IMR-90 (cell line): ENCODE measurements around the gene GMEB1. TPM values are rescaled to one million over a fixed set of nuclear protein-coding genes. Genes with fewer than 3 reads are reported as not detected.
A peak's percentile ranks its signal among the peaks of the same experiment; 100 is the strongest.
"Not testable (repeated sequence)": the region's sequence is repeated elsewhere in the genome, so short reads cannot be mapped to it uniquely, and the experiment has no call there.

Experiments used
- ATAC-seq: fragments of 200-7000 bp; cut with Tn5 transposase; 2 replicates; pipeline ENCODE4 v1.9.1; 2020; ENCODE audit warnings: low read depth, mild to moderate bottlenecking, moderate library complexity
- BruUV-seq: library from RNA; stranded (reverse); fragments of 400-500 nt; replicated peaks from 2 replicates; lab custom pipeline; 2021; lab: Mats Ljungman, UMichigan
- CTCF ChIA-PET: fragments of 300-600 bp; formaldehyde crosslinking; extraction: SDS; loops from one replicate; lab custom pipeline; 2021; ENCODE audit warnings: antibody characterized with exemption; lab: Yijun Ruan, JAX
- POLR2A ChIA-PET: fragments of 300-600 bp; sonication (Branson Sonifier 250); formaldehyde crosslinking; loops from one replicate; lab custom pipeline; 2022; ENCODE audit warnings: antibody characterized with exemption; ENCODE audit not compliant: unreplicated experiment; lab: Charles Lee
- DNase-seq: peaks from one replicate; pipeline ENCODE4 v3.0.0; 2013
- H2AFZ ChIP-seq: replicated peaks from 2 replicates; pipeline ENCODE3; 2013; ENCODE audit warnings: low read length, mild to moderate bottlenecking; ENCODE audit not compliant: poor library complexity
- H2AK5ac ChIP-seq: 2 replicates; pipeline ENCODE4 v1.6.1; 2013; ENCODE audit warnings: low read depth, low read length, inconsistent platforms
- H2AK9ac ChIP-seq: replicated peaks from 2 replicates; pipeline ENCODE3; 2013; ENCODE audit warnings: mild to moderate bottlenecking, low read depth, low read length, moderate library complexity; ENCODE audit not compliant: poor library complexity
- H2BK120ac ChIP-seq: 2 replicates; pipeline ENCODE4 v1.6.1; 2013; ENCODE audit warnings: low read depth, low read length, inconsistent platforms
- H2BK15ac ChIP-seq: 3 replicates; pipeline ENCODE4 v1.6.1; 2013; ENCODE audit warnings: low read depth, low read length, inconsistent platforms
- H2BK20ac ChIP-seq: 2 replicates; pipeline ENCODE4 v1.6.1; 2013; ENCODE audit warnings: low read depth, mild to moderate bottlenecking, inconsistent platforms, low read length, moderate library complexity
- H2BK5ac ChIP-seq: 2 replicates; pipeline ENCODE4 v1.6.1; 2013; ENCODE audit warnings: mild to moderate bottlenecking, low read depth, low read length, inconsistent platforms; ENCODE audit not compliant: poor library complexity, severe bottlenecking
- H3K14ac ChIP-seq: replicated peaks from 2 replicates; pipeline ENCODE4 v1.6.1; 2013; ENCODE audit warnings: low read depth, low read length, inconsistent platforms
- H3K18ac ChIP-seq: 2 replicates; pipeline ENCODE4 v1.6.1; 2013; ENCODE audit warnings: low read depth, low read length, control low read depth
- H3K23ac ChIP-seq: 2 replicates; pipeline ENCODE4 v1.6.1; 2013; ENCODE audit warnings: low read depth, low read length, inconsistent platforms
- H3K27ac ChIP-seq: 2 replicates; pipeline ENCODE4 v1.5.1; 2013; ENCODE audit warnings: mild to moderate bottlenecking, control low read depth, low read length; ENCODE audit not compliant: insufficient read depth
- H3K27me3 ChIP-seq: 2 replicates; pipeline ENCODE4 v1.6.1; 2013; ENCODE audit warnings: low read length; ENCODE audit not compliant: control insufficient read depth, insufficient read depth
- H3K36me3 ChIP-seq: 2 replicates; pipeline ENCODE4 v1.6.1; 2013; ENCODE audit warnings: low read length, mixed read lengths; ENCODE audit not compliant: control insufficient read depth, insufficient read depth
- H3K4ac ChIP-seq: 2 replicates; pipeline ENCODE4 v1.6.1; 2013; ENCODE audit warnings: low read depth, low read length, inconsistent platforms
- H3K4me1 ChIP-seq: 2 replicates; pipeline ENCODE4 v1.6.1; 2013; ENCODE audit warnings: low read length, mixed read lengths; ENCODE audit not compliant: control insufficient read depth, insufficient read depth
- H3K4me2 ChIP-seq: 2 replicates; pipeline ENCODE4 v1.6.1; 2013; ENCODE audit warnings: low read depth, mild to moderate bottlenecking, control low read depth, low read length, moderate library complexity
- H3K4me3 ChIP-seq: 2 replicates; pipeline ENCODE4 v1.5.1; 2013; ENCODE audit warnings: low read depth, mild to moderate bottlenecking, control low read depth, low read length, moderate library complexity; ENCODE audit not compliant: insufficient read depth
- H3K56ac ChIP-seq: 2 replicates; pipeline ENCODE4 v1.6.1; 2013; ENCODE audit warnings: low read length, inconsistent platforms; ENCODE audit not compliant: insufficient read depth; ENCODE audit errors: extremely low read depth
- H3K79me1 ChIP-seq, 2 experiments: 2 replicates each; pipeline ENCODE4 v1.6.1; 2013; ENCODE audit warnings: low read length in 2 of 2, inconsistent platforms in 1 of 2, low read depth in 1 of 2
- H3K9ac ChIP-seq: 2 replicates; pipeline ENCODE4 v1.6.1; 2013; ENCODE audit warnings: low read depth, low read length, control low read depth
- H3K9me1 ChIP-seq: 2 replicates; pipeline ENCODE4 v1.6.1; 2013; ENCODE audit warnings: low read length, inconsistent platforms; ENCODE audit not compliant: insufficient read depth
- H3K9me3 ChIP-seq: 2 replicates; pipeline ENCODE4 v1.6.1; 2013; ENCODE audit warnings: low read length; ENCODE audit not compliant: control insufficient read depth, insufficient read depth
- H4K20me1 ChIP-seq: 2 replicates; pipeline ENCODE4 v1.6.1; 2013; ENCODE audit warnings: low read length, inconsistent platforms; ENCODE audit not compliant: insufficient read depth
- H4K5ac ChIP-seq: 2 replicates; pipeline ENCODE4 v1.6.1; 2013; ENCODE audit warnings: mild to moderate bottlenecking, low read depth, low read length, control low read depth
- H4K8ac ChIP-seq, 2 experiments: 2 replicates each; pipeline ENCODE4 v1.6.1; 2013; ENCODE audit warnings: low read depth in 2 of 2, low read length in 2 of 2, control low read depth in 1 of 2, inconsistent platforms in 1 of 2
- H4K91ac ChIP-seq: 2 replicates; pipeline ENCODE4 v1.6.1; 2013; ENCODE audit warnings: low read depth, low read length, inconsistent platforms; ENCODE audit not compliant: insufficient read depth
- MAFK ChIP-seq: IDR thresholded peaks from 2 replicates; pipeline ENCODE4 v1.6.1; 2012; ENCODE audit warnings: low read depth, low read length, improper control_type of control experiment
- RAD21 ChIP-seq: IDR thresholded peaks from 2 replicates; pipeline ENCODE4 v1.6.1; 2012; ENCODE audit warnings: low read length, improper control_type of control experiment
- SMC3 ChIP-seq: fragments of 150-350 bp; IDR thresholded peaks from 2 replicates; pipeline ENCODE4 v1.6.1; 2016; ENCODE audit warnings: low read depth, mild to moderate bottlenecking, antibody characterized with exemption, low read length, moderate library complexity
- WGBS, 2 experiments: methylation state at CpG; one replicate each; pipeline versions ENCODE4 v1.1.5 to v1.1.7; 2013; ENCODE audit warnings: missing lambda C conversion rate in 2 of 2; ENCODE audit not compliant: insufficient read length in 1 of 2; ENCODE audit errors: extremely low coverage in 2 of 2; 5-methylcytosine and 5-hydroxymethylcytosine counted together
- dilution Hi-C: fragments of 300-500 bp; cut with HindIII; formaldehyde crosslinking; loops from one replicate; pipeline ENCODE4 v1.14.3; 2018; ENCODE audit warnings: low sequenced_read_pairs; ENCODE audit not compliant: unreplicated experiment
- in situ Hi-C: fragments of 300-500 bp; cut with MboI; formaldehyde crosslinking; loops from 3 replicates; pipeline ENCODE4 v1.14.3; 2019; ENCODE audit warnings: low sequenced_read_pairs, inconsistent platforms, mixed read lengths
- intact Hi-C: fragments of 100-400 bp; cut with micrococcal nuclease; formaldehyde crosslinking; loops from 2 replicates; pipeline ENCODE4 v1.10.0; 2022
- polyA plus RNA-seq, 3 experiments: library from polyadenylated mRNA; depleted of rRNA; stranded (reverse); fragments of >200 nt; gene quantifications; 2 replicates each; pipeline ENCODE4 v1.2.3, GENCODE V29; 2012; ENCODE audit warnings: low replicate concordance in 1 of 3
- total RNA-seq: library from RNA; depleted of rRNA; stranded (reverse); fragments of >200 nt; gene quantifications from 2 replicates; pipeline ENCODE4 v1.2.3, GENCODE V29; 2012
- TF ChIP-seq, protein P1 (sequence below): conservative IDR thresholded peaks from 2 replicates; pipeline ENCODE4 v1.5.1; 2012; ENCODE audit warnings: mild to moderate bottlenecking, low read depth, low read length, improper control_type of control experiment

GMEB1 gene
- total and polyA plus RNA-seq, 2 of the 4 experiments (the other 2 are of a cell fraction), result 7.1 to 7.9 TPM

DNA sequence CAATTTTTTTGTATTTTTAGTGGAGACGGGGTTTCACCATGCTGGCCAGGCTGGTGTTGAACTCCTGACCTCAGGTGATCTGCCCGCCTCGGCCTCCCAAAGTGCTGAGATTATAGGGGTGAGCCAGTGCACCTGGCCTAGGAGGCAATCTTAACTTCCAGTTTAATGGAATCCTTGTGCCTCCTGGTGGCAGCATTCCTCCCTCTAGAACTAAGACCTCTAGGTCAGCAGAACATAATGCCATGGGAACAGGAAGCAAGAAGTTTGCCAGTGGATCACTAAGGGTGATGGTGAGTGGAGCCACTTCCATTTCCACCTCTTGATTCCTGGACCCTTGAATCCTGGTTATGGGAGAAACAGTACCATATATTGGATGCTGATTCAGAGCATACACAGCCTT lies 14.7 kb upstream of the GMEB1 start:
- in situ Hi-C loops, result loop anchor here (5.0 kb wide), 1 partner anchor 223 kb away; no protein-coding TSS in a partner anchor
- CTCF ChIA-PET, result interaction anchor here (0.7 kb wide), 1 partner anchor 18 kb away, joined by 3 read pairs; no protein-coding TSS in a partner anchor
- intact Hi-C loops, H4K91ac ChIP-seq, H3K36me3 ChIP-seq, H2AK9ac ChIP-seq, H3K79me1 ChIP-seq, H2BK20ac ChIP-seq, H2BK120ac ChIP-seq, H3K27ac ChIP-seq, POLR2A ChIA-PET, H3K9me3 ChIP-seq, H3K23ac ChIP-seq, H4K8ac ChIP-seq, H3K4me1 ChIP-seq, H3K27me3 ChIP-seq, H4K5ac ChIP-seq, H3K56ac ChIP-seq, BruUV-seq, H2AK5ac ChIP-seq, H2AFZ ChIP-seq, H3K9ac ChIP-seq, H4K20me1 ChIP-seq, H3K14ac ChIP-seq, H3K18ac ChIP-seq, H3K9me1 ChIP-seq, dilution Hi-C loops, H2BK5ac ChIP-seq, H3K4me2 ChIP-seq, H3K4me3 ChIP-seq, H3K4ac ChIP-seq, H2BK15ac ChIP-seq: not testable (repeated sequence)
- ATAC-seq (peak; percentile 27; the same call in 1 of the 2 replicates), DNase-seq (peak; percentile 36)
- 57% methylated on average over 3 of the region's 3 CpGs; no CpG with 5 or more reads in 1 of the 2 experiments for WGBS, 2 experiments
- TF ChIP-seq, protein P1, sequence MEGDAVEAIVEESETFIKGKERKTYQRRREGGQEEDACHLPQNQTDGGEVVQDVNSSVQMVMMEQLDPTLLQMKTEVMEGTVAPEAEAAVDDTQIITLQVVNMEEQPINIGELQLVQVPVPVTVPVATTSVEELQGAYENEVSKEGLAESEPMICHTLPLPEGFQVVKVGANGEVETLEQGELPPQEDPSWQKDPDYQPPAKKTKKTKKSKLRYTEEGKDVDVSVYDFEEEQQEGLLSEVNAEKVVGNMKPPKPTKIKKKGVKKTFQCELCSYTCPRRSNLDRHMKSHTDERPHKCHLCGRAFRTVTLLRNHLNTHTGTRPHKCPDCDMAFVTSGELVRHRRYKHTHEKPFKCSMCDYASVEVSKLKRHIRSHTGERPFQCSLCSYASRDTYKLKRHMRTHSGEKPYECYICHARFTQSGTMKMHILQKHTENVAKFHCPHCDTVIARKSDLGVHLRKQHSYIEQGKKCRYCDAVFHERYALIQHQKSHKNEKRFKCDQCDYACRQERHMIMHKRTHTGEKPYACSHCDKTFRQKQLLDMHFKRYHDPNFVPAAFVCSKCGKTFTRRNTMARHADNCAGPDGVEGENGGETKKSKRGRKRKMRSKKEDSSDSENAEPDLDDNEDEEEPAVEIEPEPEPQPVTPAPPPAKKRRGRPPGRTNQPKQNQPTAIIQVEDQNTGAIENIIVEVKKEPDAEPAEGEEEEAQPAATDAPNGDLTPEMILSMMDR, result peak; percentile 42
- TF ChIP-seq SMC3 (peak; percentile 38), RAD21 (peak; percentile 49), MAFK (peak; percentile 33; the same call in 1 of the 2 replicates)

DNA sequence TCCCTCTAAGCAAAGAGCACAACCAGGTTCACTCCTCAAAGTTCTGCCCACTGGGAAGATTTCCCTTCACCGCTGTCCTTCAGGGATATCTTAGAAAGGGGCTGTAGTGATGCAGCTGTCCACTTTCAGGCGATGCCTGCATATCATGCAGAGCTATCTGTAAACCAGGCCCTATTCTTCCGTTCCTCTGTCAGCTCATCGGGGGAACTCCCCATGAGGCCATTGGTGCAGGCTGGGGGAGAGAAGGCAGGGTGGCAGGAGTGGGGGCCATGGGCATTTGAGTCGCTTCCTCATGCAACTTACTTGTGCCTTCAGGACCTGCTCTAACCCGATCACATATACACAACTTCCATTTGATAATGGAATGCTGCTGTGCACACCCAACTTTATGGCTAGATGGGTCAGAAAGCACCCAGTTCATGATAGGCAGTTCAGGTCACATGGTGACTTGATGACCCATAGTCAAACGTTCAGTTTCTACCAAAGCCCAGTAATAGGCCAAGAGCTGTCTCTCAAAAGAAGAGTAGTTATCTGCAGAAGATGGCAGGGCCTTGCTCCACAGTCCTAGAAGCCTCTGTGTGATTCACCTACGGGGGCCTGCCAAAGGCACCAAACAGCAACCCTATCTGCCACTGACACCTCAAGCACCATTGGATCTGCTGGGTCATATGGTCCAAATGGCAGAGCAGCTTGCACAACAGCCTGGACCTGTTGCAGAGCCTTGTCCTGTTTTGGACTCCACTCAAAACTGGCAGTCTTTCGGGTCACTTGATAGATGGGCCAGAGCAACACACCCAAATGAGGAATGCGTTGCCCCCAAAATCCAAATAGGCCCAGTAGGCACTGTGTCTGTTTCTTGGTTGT lies 12.9 kb upstream of the GMEB1 start:
- in situ Hi-C loops, H3K18ac ChIP-seq, dilution Hi-C loops, H3K4me3 ChIP-seq, intact Hi-C loops, H3K27me3 ChIP-seq, H4K20me1 ChIP-seq, H3K4me2 ChIP-seq, ATAC-seq, H3K36me3 ChIP-seq, H3K14ac ChIP-seq, H3K27ac ChIP-seq, H3K79me1 ChIP-seq, BruUV-seq, H3K9me1 ChIP-seq, H2AK9ac ChIP-seq, H3K23ac ChIP-seq, H2AK5ac ChIP-seq, H2BK120ac ChIP-seq, H3K4ac ChIP-seq, POLR2A ChIA-PET, H3K4me1 ChIP-seq, H4K5ac ChIP-seq, H4K91ac ChIP-seq, H2BK5ac ChIP-seq, H2AFZ ChIP-seq, CTCF ChIA-PET, H2BK15ac ChIP-seq, H4K8ac ChIP-seq, DNase-seq, H2BK20ac ChIP-seq, H3K9me3 ChIP-seq, H3K9ac ChIP-seq, H3K56ac ChIP-seq: not testable (repeated sequence)
- WGBS, 2 experiments, result 100% methylated on average over 1 of the region's 10 CpGs; no CpG with 5 or more reads in 1 of the 2 experiments
